Fibroblast of lung (primary cell): ENCODE results near the gene ATP2B2.

Source experiments
- CTCF ChIP-seq, 2 donors: IDR thresholded peaks in 1 of 2; conservative IDR thresholded peaks in 1 of 2; 1 replicate in 1 of 2; 2 replicates in 1 of 2; pipeline ENCODE4 v1.5.1; 2011 to 2012; ENCODE audit warnings: low read length in 2 of 2, control low read depth in 1 of 2, inconsistent platforms in 1 of 2, low read depth in 1 of 2, mild to moderate bottlenecking in 1 of 2
- EZH2 ChIP-seq: IDR thresholded peaks from 2 replicates; pipeline ENCODE4 v1.5.1; 2012; ENCODE audit warnings: low read length, control low read depth, mild to moderate bottlenecking; ENCODE audit errors: missing control alignments

GRCh38 chr3:10400749-10401495 is 104.5 kb downstream of the ATP2B2 start:
- no peak for TF ChIP-seq CTCF (conservative IDR thresholded peaks at IDR 0.05 in 1 of 2, IDR thresholded peaks at IDR 0.05 in 1 of 2; ENCODE audit: low read depth in 1 of 2, low read length in 2 of 2)
- TF ChIP-seq EZH2 = no peak
